H1 (cell line): ENCODE data around the gene NPIPB8. TPM values are rescaled to one million over a fixed set of nuclear protein-coding genes. Genes with fewer than 3 reads are reported as not detected.
A peak's percentile ranks its signal among the peaks of the same experiment; 100 is the strongest.

Source experiments
- CTCF ChIA-PET: fragments of 300-600 bp; sonication (Branson Sonifier 250); formaldehyde crosslinking; loops from one replicate; lab custom pipeline; 2021; ENCODE audit not compliant: partially characterized antibody; lab: Charles Lee
- POLR2A ChIA-PET: fragments of 300-600 bp; sonication (Branson Sonifier 250); formaldehyde crosslinking; loops from one replicate; lab custom pipeline; 2021; ENCODE audit warnings: inconsistent platforms; ENCODE audit not compliant: partially characterized antibody; lab: Charles Lee
- DNase-seq, 2 experiments: peaks; one replicate each; pipeline versions ENCODE4 v3.0.0 to v3.0.0-alpha.2; 2010 to 2022; ENCODE audit warnings: low spot score in 2 of 2, low read depth in 1 of 2, mixed read lengths in 1 of 2
- FAIRE-seq: peaks from 2 replicates; lab custom pipeline; 2011; peaks lifted over from hg19 to GRCh38; lab: Jason Lieb, UNC
- H2AFZ ChIP-seq: 2 replicates; pipeline ENCODE4 v1.8.1; 2012; ENCODE audit warnings: low read length, inconsistent platforms
- H2AK5ac ChIP-seq: 2 replicates; pipeline ENCODE4 v1.6.1; 2013; ENCODE audit warnings: low read depth, low read length
- H2BK120ac ChIP-seq: replicated peaks from 2 replicates; pipeline ENCODE3; 2013; ENCODE audit warnings: low read depth, low read length, inconsistent platforms
- H2BK12ac ChIP-seq: 2 replicates; pipeline ENCODE4 v1.6.1; 2013; ENCODE audit warnings: low read depth, low read length
- H2BK15ac ChIP-seq: 2 replicates; pipeline ENCODE4 v1.6.1; 2013; ENCODE audit warnings: low read length
- H2BK20ac ChIP-seq: 2 replicates; pipeline ENCODE4 v1.6.1; 2013; ENCODE audit warnings: low read length
- H2BK5ac ChIP-seq: 2 replicates; pipeline ENCODE4 v1.6.1; 2013; ENCODE audit warnings: low read depth, low read length
- H3K14ac ChIP-seq: 2 replicates; pipeline ENCODE4 v1.6.1; 2013; ENCODE audit warnings: inconsistent platforms; ENCODE audit not compliant: insufficient read length
- H3K18ac ChIP-seq: 2 replicates; pipeline ENCODE4 v1.6.1; 2013; ENCODE audit warnings: low read length; ENCODE audit errors: extremely low read depth
- H3K23ac ChIP-seq: 2 replicates; pipeline ENCODE4 v1.6.1; 2013; ENCODE audit warnings: inconsistent platforms; ENCODE audit not compliant: insufficient read length
- H3K23me2 ChIP-seq: 2 replicates; pipeline ENCODE4 v1.6.1; 2013; ENCODE audit warnings: low read depth, low read length
- H3K27ac ChIP-seq: 2 replicates; pipeline ENCODE4 v1.6.1; 2011; ENCODE audit warnings: low read depth, low read length, inconsistent platforms
- H3K27me3 ChIP-seq, 4 experiments: replicated peaks in 1 of 4; 1 replicate in 1 of 4; 2 replicates in 3 of 4; pipeline versions ENCODE4 v1.6.1 to v1.8.1; 2011 to 2013; ENCODE audit warnings: low read length in 3 of 4, mild to moderate bottlenecking in 3 of 4, inconsistent platforms in 2 of 4, mixed read lengths in 2 of 4, moderate library complexity in 1 of 4; ENCODE audit not compliant: control insufficient read depth in 3 of 4, insufficient read depth in 3 of 4; ENCODE audit errors: extremely low read depth in 1 of 4
- H3K36me3 ChIP-seq, 4 experiments: 2 replicates each; pipeline versions ENCODE4 v1.6.1 to v1.8.1; 2011 to 2013; ENCODE audit warnings: mild to moderate bottlenecking in 4 of 4, low read length in 3 of 4, moderate library complexity in 2 of 4, control low read depth in 1 of 4, inconsistent platforms in 1 of 4; ENCODE audit not compliant: insufficient read depth in 4 of 4, control insufficient read depth in 2 of 4
- H3K4ac ChIP-seq: replicated peaks from 2 replicates; pipeline ENCODE3; 2013; ENCODE audit warnings: low read length, low read depth, mixed read lengths, inconsistent platforms; ENCODE audit not compliant: insufficient read length
- H3K4me1 ChIP-seq, 4 experiments: replicated peaks in 1 of 4; 1 replicate in 1 of 4; 2 replicates in 3 of 4; pipeline versions ENCODE4 v1.6.1 to v1.8.1; 2011 to 2013; ENCODE audit warnings: low read length in 3 of 4, inconsistent platforms in 2 of 4, mixed read lengths in 1 of 4; ENCODE audit not compliant: insufficient read depth in 4 of 4, control insufficient read depth in 3 of 4
- H3K4me2 ChIP-seq, 2 experiments: 2 replicates each; pipeline versions ENCODE4 v1.6.1 to v1.8.1; 2011 to 2013; ENCODE audit warnings: low read depth in 2 of 2, low read length in 2 of 2, control low read depth in 1 of 2, inconsistent platforms in 1 of 2, mild to moderate bottlenecking in 1 of 2; ENCODE audit not compliant: insufficient read depth in 1 of 2
- H3K4me3 ChIP-seq, 4 experiments: fragments of 200-600, 300-600 bp in 1 of 4; sonication (generic), shearing (Covaris generic), sonication (Bioruptor Twin) in 1 of 4; 2 replicates each; pipeline versions ENCODE4 v1.5.1 to v1.8.1; 2011 to 2016; ENCODE audit warnings: low read length in 4 of 4, low read depth in 3 of 4, control low read depth in 2 of 4, inconsistent platforms in 2 of 4, mild to moderate bottlenecking in 2 of 4, mixed read lengths in 1 of 4, moderate library complexity in 1 of 4; ENCODE audit not compliant: insufficient read depth in 2 of 4; ENCODE audit errors: extremely low read depth in 1 of 4
- H3K56ac ChIP-seq: replicated peaks from 2 replicates; pipeline ENCODE3; 2013; ENCODE audit warnings: low read depth, mild to moderate bottlenecking, mixed read lengths, low read length, inconsistent platforms; ENCODE audit not compliant: insufficient read length
- H3K79me1 ChIP-seq: 2 replicates; pipeline ENCODE4 v1.6.1; 2013; ENCODE audit warnings: low read depth, low read length, control low read depth
- H3K79me2 ChIP-seq, 2 experiments: 2 replicates each; pipeline versions ENCODE4 v1.6.1 to v1.8.1; 2012 to 2013; ENCODE audit warnings: low read length in 2 of 2, mild to moderate bottlenecking in 2 of 2, inconsistent platforms in 1 of 2; ENCODE audit not compliant: insufficient read depth in 2 of 2, control insufficient read depth in 1 of 2
- H3K9ac ChIP-seq, 4 experiments: replicated peaks in 1 of 4; 1 replicate in 1 of 4; 2 replicates in 3 of 4; pipeline versions ENCODE4 v1.6.1 to v1.8.1; 2011 to 2013; ENCODE audit warnings: low read depth in 3 of 4, low read length in 3 of 4, control low read depth in 2 of 4, mild to moderate bottlenecking in 2 of 4, moderate library complexity in 2 of 4, inconsistent platforms in 1 of 4; ENCODE audit errors: extremely low read depth in 1 of 4
- H3K9me3 ChIP-seq, 2 experiments: 2 replicates each; pipeline versions ENCODE4 v1.6.1 to v1.8.1; 2012 to 2013; ENCODE audit warnings: mild to moderate bottlenecking in 2 of 2, moderate library complexity in 2 of 2, control low read depth in 1 of 2, inconsistent platforms in 1 of 2, low read depth in 1 of 2, low read length in 1 of 2, mixed read lengths in 1 of 2; ENCODE audit not compliant: insufficient read depth in 2 of 2
- H4K20me1 ChIP-seq, 2 experiments: replicated peaks in 1 of 2; 2 replicates each; pipeline versions ENCODE3 to v1.8.1; 2011 to 2013; ENCODE audit warnings: inconsistent platforms in 2 of 2, low read length in 2 of 2, mild to moderate bottlenecking in 1 of 2; ENCODE audit not compliant: insufficient read depth in 2 of 2, control insufficient read depth in 1 of 2
- H4K5ac ChIP-seq: 2 replicates; pipeline ENCODE4 v1.6.1; 2013; ENCODE audit warnings: low read length, low read depth, mixed read lengths, inconsistent platforms; ENCODE audit not compliant: insufficient read length
- H4K8ac ChIP-seq: 2 replicates; pipeline ENCODE4 v1.8.0; 2013; ENCODE audit warnings: mild to moderate bottlenecking, moderate library complexity, low read length, inconsistent platforms; ENCODE audit not compliant: insufficient read depth; ENCODE audit errors: extremely low read depth
- H4K91ac ChIP-seq: replicated peaks from 2 replicates; pipeline ENCODE3; 2013; ENCODE audit warnings: low read length, mixed read lengths, inconsistent platforms; ENCODE audit not compliant: insufficient read length
- BACH1 ChIP-seq: IDR thresholded peaks from 2 replicates; pipeline ENCODE4 v1.6.1; 2012; ENCODE audit warnings: low read length, improper control_type of control experiment
- CHD1 ChIP-seq: IDR thresholded peaks from 2 replicates; pipeline ENCODE4 v1.6.1; 2012; ENCODE audit warnings: low read depth, low read length, improper control_type of control experiment
- CHD2 ChIP-seq: IDR thresholded peaks from 2 replicates; pipeline ENCODE4 v1.6.1; 2012; ENCODE audit warnings: low read length, improper control_type of control experiment
- EZH2 ChIP-seq: fragments of 200-600 bp; sonication (generic); IDR thresholded peaks from 2 replicates; pipeline ENCODE4 v1.7.1; 2012; ENCODE audit warnings: low read depth, mild to moderate bottlenecking, moderate library complexity, low read length, inconsistent platforms; ENCODE audit not compliant: severe bottlenecking
- JUN ChIP-seq: IDR thresholded peaks from 2 replicates; pipeline ENCODE4 v1.6.1; 2011; ENCODE audit warnings: low read depth, mild to moderate bottlenecking, improper control_type of control experiment, low read length
- KDM5A ChIP-seq: fragments of 200-600 bp; IDR thresholded peaks from 2 replicates; pipeline ENCODE4 v1.7.1; 2012; ENCODE audit warnings: mild to moderate bottlenecking, low read length, inconsistent platforms, mixed read lengths
- NANOG ChIP-seq: IDR thresholded peaks from 2 replicates; pipeline ENCODE4 v1.6.1; 2011; ENCODE audit warnings: low read length, low read depth, mild to moderate bottlenecking, inconsistent platforms; ENCODE audit not compliant: insufficient read depth, poor library complexity, severe bottlenecking
- POU5F1 ChIP-seq: IDR thresholded peaks from 2 replicates; pipeline ENCODE4 v1.6.1; 2011; ENCODE audit warnings: low read depth, mild to moderate bottlenecking, low read length, moderate library complexity
- RAD21 ChIP-seq, 2 experiments: IDR thresholded peaks in 1 of 2; conservative IDR thresholded peaks in 1 of 2; 2 replicates each; pipeline ENCODE4 v1.6.1; 2011; ENCODE audit warnings: low read depth in 2 of 2, low read length in 2 of 2, improper control_type of control experiment in 1 of 2, inconsistent platforms in 1 of 2, mild to moderate bottlenecking in 1 of 2, moderate library complexity in 1 of 2
- RNF2 ChIP-seq: fragments of 200-900, 300-1000 bp; sonication (generic); IDR thresholded peaks from 2 replicates; pipeline ENCODE4 v1.7.1; 2016; ENCODE audit warnings: borderline replicate concordance, low read depth, mild to moderate bottlenecking, antibody characterized with exemption, low read length; ENCODE audit not compliant: poor library complexity, severe bottlenecking; ENCODE audit errors: missing control alignments
- SP1 ChIP-seq: IDR thresholded peaks from 2 replicates; pipeline ENCODE4 v1.6.1; 2011; ENCODE audit warnings: low read depth, low read length
- SP4 ChIP-seq: IDR thresholded peaks from 2 replicates; pipeline ENCODE4 v1.6.1; 2012; ENCODE audit warnings: low read length, inconsistent platforms
- TAF7 ChIP-seq: optimal IDR thresholded peaks from 2 replicates; pipeline ENCODE3; 2011; ENCODE audit warnings: low read depth, mild to moderate bottlenecking, inconsistent platforms, low read length, moderate library complexity, borderline replicate concordance
- TEAD4 ChIP-seq: IDR thresholded peaks from 2 replicates; pipeline ENCODE4 v1.6.1; 2012; ENCODE audit warnings: low read depth, low read length, inconsistent platforms, mixed read lengths
- WGBS, 2 experiments: shearing (Covaris generic) in 1 of 2; methylation state at CpG; one replicate each; pipeline versions ENCODE4 v1.1.6 to v1.1.7; 2013 to 2015; ENCODE audit warnings: low lambda C conversion rate in 2 of 2, mixed read lengths in 2 of 2, inconsistent platforms in 1 of 2, low coverage in 1 of 2, missing lambda C conversion rate in 1 of 2; ENCODE audit not compliant: insufficient replicate concordance in 2 of 2, insufficient coverage in 1 of 2, insufficient read length in 1 of 2; ENCODE audit errors: extremely low coverage in 1 of 2, missing lambda C conversion rate in 1 of 2; 5-methylcytosine and 5-hydroxymethylcytosine counted together
- polyA plus RNA-seq, 7 experiments: library from polyadenylated mRNA; depleted of rRNA in 3 of 7; stranded (reverse) in 5 of 7; unstranded in 2 of 7; fragments of >200 nt in 5 of 7; fragments of 200-250 nt in 2 of 7; gene quantifications; 1 replicate in 5 of 7; 2 replicates in 1 of 7; 4 replicates in 1 of 7; pipeline versions ENCODE4 v1.2.1 to v1.2.3, GENCODE V29; 2011 to 2013; ENCODE audit warnings: missing spikeins in 2 of 7, mixed read lengths in 2 of 7
- total RNA-seq: library from RNA; stranded (reverse); fragmentation: NEBNext Ultra II Directional; extraction: Animal tissue kit (Norgen Biotek cat#: 25700); gene quantifications from 2 replicates; pipeline ENCODE4 v1.2.1, GENCODE V29; 2021

NPIPB8 gene
- total and polyA plus RNA-seq, 2 of the 8 experiments (the other 6 are each of a cell fraction or from before 2014, with no cell fraction given): 0.05 TPM; not detected in 1

DNA sequence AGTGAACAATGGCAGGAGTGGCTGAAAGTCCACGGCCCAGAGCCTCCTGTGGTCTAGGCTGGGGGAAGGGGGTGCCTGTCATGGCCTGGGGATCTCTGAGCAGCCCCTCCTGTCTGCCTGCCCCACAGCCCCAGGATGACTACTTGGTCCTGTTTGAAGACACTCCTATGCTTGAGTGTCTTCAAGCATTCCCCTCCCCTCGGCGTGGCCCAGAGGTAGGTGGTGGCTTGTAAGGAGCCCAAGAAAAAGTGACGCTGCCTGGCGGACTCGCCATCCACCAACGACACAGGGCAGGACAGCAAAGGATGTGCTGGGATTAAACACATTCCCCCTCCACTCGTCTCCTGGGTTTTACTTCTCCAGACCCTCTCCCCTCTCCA is 33.7 kb upstream of the NPIPB8 start:
- Histone ChIP-seq H3K4me1 (peaks cover 0 to 3% (median 1%) of the 10 kb centered on the region in 4 experiments; a peak in 2 of 7 replicates), H2AFZ (no peak overlapping the region), H3K4me2 (no peak overlapping the region), H2BK5ac (no peak overlapping the region), H2BK15ac (no peak overlapping the region), H3K18ac (no peak overlapping the region), H4K5ac (no peak overlapping the region), H3K9me3 (no peaks in the 10 kb centered on the region), H2BK20ac (no peak overlapping the region), H3K23me2 (no peaks in the 10 kb centered on the region), H2AK5ac (no peak overlapping the region), H3K79me2 (no peaks in the 10 kb centered on the region), H3K79me1 (no peaks in the 10 kb centered on the region), H3K23ac (no peak overlapping the region), H3K9ac (no peak overlapping the region), H3K27me3 (no peaks in the 10 kb centered on the region), H3K27ac (no peak overlapping the region), H4K8ac (peak overlapping the region; percentile 5; the same call in 1 of the 2 replicates), H3K4me3 (no peak overlapping the region), H3K4ac (no peak overlapping the region), H4K91ac (no peak overlapping the region), H2BK12ac (no peak overlapping the region), H4K20me1 (no peaks in the 10 kb centered on the region), H2BK120ac (no peak overlapping the region), H3K36me3 (no peaks in the 10 kb centered on the region), H3K14ac (no peak overlapping the region), H3K56ac (no peak overlapping the region)
- DNase-seq (no peak), FAIRE-seq (no peak)
- ChIA-PET POLR2A (interaction anchor here (1.3 kb wide), 1 partner anchor 12 kb away, joined by 3 read pairs; no protein-coding TSS in a partner anchor), CTCF (interaction anchor here (0.9 to 2.0 kb wide), 4 partner anchors 12 to 286 kb away, joined by 3 to 7 read pairs (median 3); no protein-coding TSS in a partner anchor)
- 79% methylated on average over 7 of the region's 8 CpGs; no CpG with 5 or more reads in 1 of the 2 experiments for WGBS, 2 experiments
- no peak for TF ChIP-seq TAF7
- TF ChIP-seq EZH2: no peak
- TF ChIP-seq POU5F1: no peak
- TF ChIP-seq TEAD4: no peak
- no peak for TF ChIP-seq NANOG
- TF ChIP-seq RAD21 (IDR thresholded peaks at IDR 0.05 in 1 of 2, conservative IDR thresholded peaks at IDR 0.05 in 1 of 2; ENCODE audit: low read depth in 2 of 2, low read length in 2 of 2): no peak
- TF ChIP-seq SP4: no peak
- TF ChIP-seq RNF2: no peak
- TF ChIP-seq CHD2: no peak
- TF ChIP-seq CHD1: no peak
- no peak for TF ChIP-seq JUN
- TF ChIP-seq KDM5A: no peak
- no peak for TF ChIP-seq SP1
- no peak for TF ChIP-seq BACH1
